Large intestine (tissue), 1 donor: ENCODE measurements around the gene CNOT3. TPM values are rescaled to one million over a fixed set of nuclear protein-coding genes. Genes with fewer than 3 reads are reported as not detected.

Experiments
- polyA plus RNA-seq: library from polyadenylated mRNA; unstranded; fragments of 120-200 nt; gene quantifications from one replicate; pipeline ENCODE4 v1.2.1, GENCODE V29; 2013

CNOT3 gene
- polyA plus RNA-seq, 1 donor: 37.2 TPM

Other genes with a start within 250 kb of the CNOT3 start
- gene CACNG7, start 228.5 kb upstream of the CNOT3 start, polyA plus RNA-seq: 1.4 TPM
- 0.15 TPM for gene CACNG8, start 174.8 kb upstream of the CNOT3 start, polyA plus RNA-seq
- gene CACNG6, start 146.1 kb upstream of the CNOT3 start, polyA plus RNA-seq: 0.04 TPM
- not detected for gene VSTM1, start 73.9 kb upstream of the CNOT3 start, polyA plus RNA-seq
- gene TARM1, start 56.4 kb upstream of the CNOT3 start, polyA plus RNA-seq: not detected
- gene OSCAR, start 37.0 kb upstream of the CNOT3 start, polyA plus RNA-seq: 0.31 TPM
- 132 TPM for gene NDUFA3, start 34.9 kb upstream of the CNOT3 start, polyA plus RNA-seq
- 16.6 TPM for gene TFPT, start 22.1 kb upstream of the CNOT3 start, polyA plus RNA-seq
- 48.6 TPM for gene PRPF31, start 22.0 kb upstream of the CNOT3 start, polyA plus RNA-seq
- 9.5 TPM for gene LENG1, start 22.0 kb downstream of the CNOT3 start, polyA plus RNA-seq
- gene TMC4, start 35.4 kb downstream of the CNOT3 start, polyA plus RNA-seq: 110 TPM
- gene MBOAT7, start 51.8 kb downstream of the CNOT3 start, polyA plus RNA-seq: 97.9 TPM
- 52.7 TPM for gene TSEN34, start 53.5 kb downstream of the CNOT3 start, polyA plus RNA-seq
- 2,940 TPM for gene RPS9, start 63.1 kb downstream of the CNOT3 start, polyA plus RNA-seq
- gene LILRB3, start 85.2 kb downstream of the CNOT3 start, polyA plus RNA-seq: 2.9 TPM
- gene LILRA6, start 105.0 kb downstream of the CNOT3 start, polyA plus RNA-seq: 0.73 TPM
- gene LILRB5, start 119.5 kb downstream of the CNOT3 start, polyA plus RNA-seq: 7.6 TPM
- gene LILRB2, start 143.3 kb downstream of the CNOT3 start, polyA plus RNA-seq: 2.6 TPM
- 1.9 TPM for gene LILRA5, start 175.4 kb downstream of the CNOT3 start, polyA plus RNA-seq
- gene LILRA4, start 201.4 kb downstream of the CNOT3 start, polyA plus RNA-seq: 0.18 TPM
- gene LAIR1, start 227.2 kb downstream of the CNOT3 start, polyA plus RNA-seq: 13.0 TPM